Endothelial cell (in vitro differentiated cells): ENCODE measurements around the gene JAGN1. TPM values are rescaled to one million over a fixed set of nuclear protein-coding genes. Genes with fewer than 3 reads are reported as not detected.
A peak's percentile ranks its signal among the peaks of the same experiment; 100 is the strongest.

Experiments used
- DNase-seq: peaks from one replicate; pipeline ENCODE4 v3.0.0; 2021; ENCODE audit warnings: low spot score
- H3K27ac Mint-ChIP-seq: one replicate; pipeline ENCODE4 v1.8.0; 2021; ENCODE audit warnings: mixed read lengths, inconsistent platforms; ENCODE audit not compliant: unreplicated experiment
- H3K27me3 Mint-ChIP-seq: one replicate; pipeline ENCODE4 v1.8.0; 2021; ENCODE audit warnings: mild to moderate bottlenecking, moderate library complexity, mixed read lengths, inconsistent platforms; ENCODE audit not compliant: unreplicated experiment
- H3K36me3 Mint-ChIP-seq: one replicate; pipeline ENCODE4 v1.8.0; 2021; ENCODE audit warnings: mild to moderate bottlenecking, low read depth, mixed read lengths, inconsistent platforms; ENCODE audit not compliant: unreplicated experiment
- H3K4me1 Mint-ChIP-seq: one replicate; pipeline ENCODE4 v1.8.0; 2021; ENCODE audit warnings: mild to moderate bottlenecking, mixed read lengths, inconsistent platforms; ENCODE audit not compliant: unreplicated experiment
- H3K4me3 Mint-ChIP-seq: one replicate; pipeline ENCODE4 v1.8.0; 2021; ENCODE audit warnings: mild to moderate bottlenecking, mixed read lengths, inconsistent platforms; ENCODE audit not compliant: unreplicated experiment
- H3K9me3 Mint-ChIP-seq: one replicate; pipeline ENCODE4 v1.8.0; 2021; ENCODE audit warnings: mixed read lengths, inconsistent platforms; ENCODE audit not compliant: unreplicated experiment
- CTCF ChIP-seq: fragments of 200-600 bp; sonication (generic); IDR thresholded peaks from one replicate; pipeline ENCODE4 v1.5.0; 2021; ENCODE audit warnings: antibody characterized with exemption; ENCODE audit not compliant: unreplicated experiment
- total RNA-seq: library from RNA; stranded (reverse); fragmentation: NEBNext Ultra II Directional; extraction: Animal tissue kit (Norgen Biotek cat#: 25700); gene quantifications from one replicate; pipeline ENCODE4 v1.2.1, GENCODE V29; 2021; ENCODE audit not compliant: unreplicated experiment

JAGN1 gene
- total RNA-seq, 1 donor from 2014 or later = 26.6 TPM

DNA sequence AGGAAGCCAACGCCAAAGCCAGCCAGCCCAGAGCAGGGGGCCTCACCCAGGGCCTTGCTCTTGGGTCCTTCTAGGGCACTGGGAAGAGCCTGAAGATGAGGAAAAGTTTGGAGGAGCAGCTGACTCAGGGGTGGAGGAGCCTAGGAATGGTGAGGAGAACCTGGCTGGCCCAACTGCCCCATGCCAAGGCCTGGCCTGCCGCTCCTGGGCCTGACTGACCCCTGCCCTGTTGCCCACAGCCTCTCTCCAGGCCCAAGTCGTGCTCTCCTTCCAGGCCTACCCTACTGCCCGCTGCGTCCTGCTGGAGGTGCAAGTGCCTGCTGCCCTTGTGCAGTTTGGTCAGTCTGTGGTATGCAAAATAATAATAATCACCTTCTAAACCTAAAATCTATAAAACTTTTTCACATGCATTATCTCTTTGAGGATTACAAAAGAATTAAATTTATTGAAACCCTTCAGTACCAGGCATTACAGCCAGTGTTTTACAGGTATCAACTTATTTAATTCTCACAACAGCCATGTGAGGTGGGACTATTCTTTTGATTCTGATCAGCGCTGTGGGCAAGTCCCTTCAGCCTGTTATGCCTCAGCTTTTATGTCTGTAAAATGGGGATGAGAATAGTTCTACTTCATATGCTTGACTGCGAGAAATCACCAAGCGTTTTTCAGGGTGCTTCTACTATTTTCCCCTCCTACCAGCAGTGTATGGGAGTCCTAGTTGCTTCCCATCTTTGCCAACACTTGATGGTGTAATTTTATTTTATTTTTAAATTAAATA lies 28.0 kb downstream of the JAGN1 start:
- no peak for TF ChIP-seq CTCF
- Mint-ChIP-seq H3K4me1 (peaks cover 4% of the 10 kb centered on the region), H3K27me3 (no peaks in the 10 kb centered on the region), H3K36me3 (no peaks in the 10 kb centered on the region), H3K9me3 (no peaks in the 10 kb centered on the region), H3K27ac (no peak overlapping the region), H3K4me3 (no peak overlapping the region)
- no peak for DNase-seq

DNA sequence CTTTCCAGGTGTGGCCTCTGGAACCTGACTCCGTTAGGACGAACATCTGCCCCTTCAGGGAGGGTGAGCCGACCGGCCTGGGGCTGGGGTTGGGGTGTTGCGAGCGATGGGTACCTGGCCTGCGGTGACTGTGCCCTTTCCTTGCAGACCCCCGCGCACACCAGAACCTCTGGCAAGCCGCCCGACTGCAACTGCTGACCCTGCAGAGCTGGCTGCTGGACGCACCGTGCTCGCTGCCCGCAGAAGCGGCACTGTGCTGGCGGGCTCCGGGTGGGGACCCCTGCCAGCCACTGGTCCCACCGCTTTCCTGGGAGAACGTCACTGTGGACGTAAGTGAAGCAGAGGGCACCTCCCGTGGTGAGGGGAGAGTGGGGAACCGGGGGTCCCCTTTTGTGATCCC lies 37.7 kb downstream of the JAGN1 start:
- Mint-ChIP-seq H3K4me3 (no peak overlapping the region), H3K4me1 (no peaks in the 10 kb centered on the region), H3K36me3 (peaks cover 11% of the 10 kb centered on the region), H3K27me3 (peaks cover 2% of the 10 kb centered on the region), H3K27ac (no peak overlapping the region), H3K9me3 (no peaks in the 10 kb centered on the region)
- TF ChIP-seq CTCF = peak; percentile 4
- DNase-seq = no peak

GRCh38 chr3:9930804-9931418 lies 40.5 kb downstream of the JAGN1 start:
- Mint-ChIP-seq H3K27ac (no peak overlapping the region), H3K4me3 (no peak overlapping the region), H3K9me3 (no peaks in the 10 kb centered on the region), H3K36me3 (peaks cover 19% of the 10 kb centered on the region), H3K4me1 (peaks cover 20% of the 10 kb centered on the region), H3K27me3 (peaks cover 11% of the 10 kb centered on the region)
- no peak for TF ChIP-seq CTCF
- no peak for DNase-seq

- H3K27me3 Mint-ChIP-seq = peaks cover 13% of the 10 kb centered on the region
- H3K9me3 Mint-ChIP-seq = no peaks in the 10 kb centered on the region
- peak overlapping the region; percentile 73 for H3K4me3 Mint-ChIP-seq
- DNase-seq = no peak
- peaks cover 20% of the 10 kb centered on the region for H3K4me1 Mint-ChIP-seq
- peak overlapping the region; percentile 64 for H3K27ac Mint-ChIP-seq
- TF ChIP-seq CTCF = no peak
- H3K36me3 Mint-ChIP-seq = peaks cover 28% of the 10 kb centered on the region
Observed at GRCh38 chr3:9932535-9932842, 42.1 kb downstream of the JAGN1 start.
